HepG2 (cell line): Measurements from ENCODE around the gene COPZ2. TPM values are rescaled to one million over a fixed set of nuclear protein-coding genes. Genes with fewer than 3 reads are reported as not detected.

ENCODE experiments used
- ETV6 ChIP-seq: sonication (generic); formaldehyde crosslinking; conservative IDR thresholded peaks from 2 replicates; pipeline ENCODE4 v1.4.0; 2020; ENCODE audit warnings: missing genetic modification reagents
- FOXP1 ChIP-seq, 2 experiments: fragments of 450-650 bp in 1 of 2; IDR thresholded peaks; 2 replicates each; pipeline ENCODE4 v1.6.1; 2017 to 2018; ENCODE audit warnings: antibody characterized with exemption in 1 of 2
- HIC2 ChIP-seq: sonication (generic); formaldehyde crosslinking; IDR thresholded peaks from 2 replicates; pipeline ENCODE4 v1.9.0; 2022; ENCODE audit warnings: low read depth, missing genetic modification reagents
- HNF1B ChIP-seq: sonication (generic); formaldehyde crosslinking; IDR thresholded peaks from 2 replicates; pipeline ENCODE4 v1.5.1; 2020; ENCODE audit warnings: mild to moderate bottlenecking, moderate library complexity, missing genetic modification reagents
- HNF4G ChIP-seq, 2 experiments: sonication (generic) in 1 of 2; formaldehyde crosslinking in 1 of 2; IDR thresholded peaks; 2 replicates each; pipeline versions ENCODE4 v1.4.0 to v1.6.1; 2011 to 2020; ENCODE audit warnings: borderline replicate concordance in 2 of 2, low read depth in 2 of 2, mild to moderate bottlenecking in 2 of 2, low read length in 1 of 2, missing genetic modification reagents in 1 of 2, moderate library complexity in 1 of 2
- HOXA3 ChIP-seq: sonication (generic); formaldehyde crosslinking; IDR thresholded peaks from 2 replicates; pipeline ENCODE4 v1.5.0; 2020; ENCODE audit warnings: missing genetic modification reagents
- IRF9 ChIP-seq: sonication (generic); formaldehyde crosslinking; IDR thresholded peaks from 2 replicates; pipeline ENCODE4 v1.8.0; 2022; ENCODE audit warnings: missing genetic modification reagents, mild to moderate bottlenecking, borderline replicate concordance
- NCOA2 ChIP-seq: sonication (generic); formaldehyde crosslinking; IDR thresholded peaks from 2 replicates; pipeline ENCODE4 v1.8.0; 2022; ENCODE audit warnings: inconsistent platforms
- NR2C2 ChIP-seq: sonication (generic); formaldehyde crosslinking; IDR thresholded peaks from 2 replicates; pipeline ENCODE4 v1.4.0; 2020; ENCODE audit warnings: missing genetic modification reagents, mild to moderate bottlenecking, moderate library complexity, borderline replicate concordance
- NR2F2 ChIP-seq: IDR thresholded peaks from 2 replicates; pipeline ENCODE4 v1.6.1; 2012; ENCODE audit warnings: low read depth, inconsistent platforms, borderline replicate concordance
- POLR2AphosphoS5 ChIP-seq: IDR thresholded peaks from 2 replicates; pipeline ENCODE4 v1.6.1; 2012; ENCODE audit warnings: low read depth, low read length
- RFX3 ChIP-seq: IDR thresholded peaks from 2 replicates; pipeline ENCODE4 v1.6.1; 2016; ENCODE audit warnings: missing biosample characterization, missing genetic modification reagents
- RFXANK ChIP-seq: IDR thresholded peaks from 2 replicates; pipeline ENCODE4 v1.6.1; 2016
- SALL1 ChIP-seq: sonication (generic); formaldehyde crosslinking; IDR thresholded peaks from 2 replicates; pipeline ENCODE4 v1.8.0; 2022; ENCODE audit warnings: mild to moderate bottlenecking, missing genetic modification reagents
- SOX13 ChIP-seq, 3 experiments: fragments of 450-650 bp in 1 of 3; sonication (generic) in 1 of 3; formaldehyde crosslinking in 1 of 3; IDR thresholded peaks in 2 of 3; conservative IDR thresholded peaks in 1 of 3; 2 replicates each; pipeline versions ENCODE4 v1.5.0 to v1.6.1; 2016 to 2020; ENCODE audit warnings: antibody characterized with exemption in 1 of 3, mild to moderate bottlenecking in 1 of 3, missing compliant biosample characterization in 1 of 3, missing genetic modification reagents in 1 of 3, moderate library complexity in 1 of 3
- STAG1 ChIP-seq: sonication (generic); formaldehyde crosslinking; IDR thresholded peaks from 2 replicates; pipeline ENCODE4 v1.4.0; 2020; ENCODE audit warnings: missing genetic modification reagents
- ZNF230 ChIP-seq: sonication (generic); formaldehyde crosslinking; IDR thresholded peaks from 2 replicates; pipeline ENCODE4 v1.4.0; 2020; ENCODE audit warnings: mild to moderate bottlenecking, missing genetic modification reagents
- ZNF672 ChIP-seq: sonication (generic); formaldehyde crosslinking; IDR thresholded peaks from 2 replicates; pipeline ENCODE4 v1.8.1; 2022; ENCODE audit warnings: missing genetic modification reagents
- ZXDC ChIP-seq: sonication (generic); formaldehyde crosslinking; IDR thresholded peaks from 2 replicates; pipeline ENCODE4 v1.5.0; 2020; ENCODE audit warnings: mild to moderate bottlenecking, missing genetic modification reagents
- polyA plus RNA-seq, 8 experiments: library from polyadenylated mRNA; depleted of rRNA in 3 of 8; stranded (reverse) in 7 of 8; unstranded in 1 of 8; fragments of >200 nt; fragmentation: Illumina TruSeq in 4 of 8; extraction: Trizol in 4 of 8; gene quantifications; 2 replicates each; pipeline versions ENCODE4 v1.2.1 to v1.2.3, GENCODE V29; 2011 to 2016; ENCODE audit warnings: low read depth in 4 of 8, missing spikeins in 1 of 8, mixed read lengths in 1 of 8; ENCODE audit not compliant: insufficient read depth in 1 of 8
- total RNA-seq, 5 experiments: library from RNA; depleted of rRNA; stranded (reverse); fragments of >200 nt; fragmentation: Illumina TruSeq; extraction: Trizol; gene quantifications; 2 replicates each; pipeline ENCODE4 v1.2.3, GENCODE V29; 2016; ENCODE audit warnings: low read depth in 1 of 5

COPZ2 gene
- total and polyA plus RNA-seq, 2 of the 13 experiments (the other 11 are each of a cell fraction or from before 2014, with no cell fraction given), result 0.61 to 1.5 TPM

GRCh38 chr17:48026502-48027321, 10.9 kb downstream of the COPZ2 start (continued):
- TF ChIP-seq NR2F2 (no peak), RFX3 (CRISPR knock-in tag) (no peak), HNF4G (IDR thresholded peaks at IDR 0.05; ENCODE audit: borderline replicate concordance, low read depth, low read length) (no peak), HNF4G (CRISPR knock-in tag; IDR thresholded peaks at IDR 0.05; ENCODE audit: borderline replicate concordance, low read depth) (no peak), HOXA3 (CRISPR knock-in tag) (0 out of 2 replicates have a peak, but pooled peaks have one; percentile 30), ZNF230 (CRISPR knock-in tag) (peak; percentile 59), NCOA2 (CRISPR knock-in tag) (0 out of 2 replicates have a peak, but pooled peaks have one; percentile 33), SOX13 (IDR thresholded peaks at IDR 0.05) (no peak), SOX13 (CRISPR knock-in tag; conservative IDR thresholded peaks at IDR 0.05 in 1 of 2, IDR thresholded peaks at IDR 0.05 in 1 of 2) (0 out of 4 replicates have a peak, but pooled peaks of 1 of the 2 experiments have one; percentile 20), ZXDC (CRISPR knock-in tag) (no peak), IRF9 (CRISPR knock-in tag) (peak; percentile 65; the same call in 1 of the 2 replicates), ZNF672 (CRISPR knock-in tag) (no peak), FOXP1 (IDR thresholded peaks at IDR 0.05) (no peak), FOXP1 (CRISPR knock-in tag; IDR thresholded peaks at IDR 0.05) (no peak), HNF1B (CRISPR knock-in tag) (peak; percentile 35; the same call in 1 of the 2 replicates), NR2C2 (CRISPR knock-in tag) (0 out of 2 replicates have a peak, but pooled peaks have one; percentile 23), SALL1 (CRISPR knock-in tag) (peak; percentile 65), STAG1 (CRISPR knock-in tag) (peak; percentile 95), POLR2AphosphoS5 (no peak), RFXANK (CRISPR knock-in tag) (no peak), ETV6 (no peak), HIC2 (CRISPR knock-in tag) (peak; percentile 45; the same call in 1 of the 2 replicates)
